Spleen (tissue), 11 donors: ENCODE results near the gene PDPR. TPM values are rescaled to one million over a fixed set of nuclear protein-coding genes. Genes with fewer than 3 reads are reported as not detected.
"Not testable (repeated sequence)": the region's sequence is repeated elsewhere in the genome, so short reads cannot be mapped to it uniquely, and the experiment has no call there.

ENCODE experiments used
- DNase-seq: peaks from one replicate; pipeline ENCODE4 v3.0.0-alpha.2; 2020
- H3K27ac ChIP-seq, 8 donors: fragments of 200-600 bp; sonication (generic) in 7 of 8; 1 replicate in 4 of 8; 2 replicates in 4 of 8; pipeline versions ENCODE4 v1.5.0 to v1.8.0; 2016 to 2021; ENCODE audit warnings: inconsistent platforms in 4 of 8, mild to moderate bottlenecking in 4 of 8, moderate library complexity in 1 of 8
- H3K27me3 ChIP-seq, 7 donors: fragments of 200-600 bp; sonication (generic) in 6 of 7; replicated peaks in 1 of 7; 1 replicate in 4 of 7; 2 replicates in 3 of 7; pipeline versions ENCODE4 v1.5.0 to v1.8.0; 2016 to 2021; ENCODE audit warnings: inconsistent platforms in 3 of 7, mild to moderate bottlenecking in 1 of 7
- H3K36me3 ChIP-seq, 6 donors: fragments of 200-600 bp; sonication (generic) in 5 of 6; 1 replicate in 4 of 6; 2 replicates in 2 of 6; pipeline versions ENCODE4 v1.5.0 to v1.8.0; 2016 to 2021; ENCODE audit warnings: inconsistent platforms in 2 of 6
- H3K4me1 ChIP-seq, 6 donors: fragments of 200-600 bp; sonication (generic) in 5 of 6; 1 replicate in 3 of 6; 2 replicates in 3 of 6; pipeline versions ENCODE4 v1.5.0 to v1.8.0; 2016 to 2021; ENCODE audit warnings: inconsistent platforms in 3 of 6
- H3K4me3 ChIP-seq, 8 donors: fragments of 200-600 bp; sonication (generic) in 7 of 8; 1 replicate in 4 of 8; 2 replicates in 4 of 8; pipeline versions ENCODE4 v1.5.0 to v1.8.0; 2016 to 2021; ENCODE audit warnings: inconsistent platforms in 4 of 8, mild to moderate bottlenecking in 4 of 8, moderate library complexity in 2 of 8
- H3K9me3 ChIP-seq, 8 donors: fragments of 200-600 bp; sonication (generic) in 7 of 8; 1 replicate in 4 of 8; 2 replicates in 4 of 8; pipeline versions ENCODE4 v1.5.0 to v1.8.0; 2016 to 2021; ENCODE audit warnings: inconsistent platforms in 4 of 8
- CTCF ChIP-seq, 11 experiments: fragments of 200-600 bp in 7 of 11; fragments of 450-650 bp in 4 of 11; sonication (generic) in 4 of 11; IDR thresholded peaks in 8 of 11; conservative IDR thresholded peaks in 3 of 11; 1 replicate in 7 of 11; 2 replicates in 4 of 11; pipeline versions ENCODE4 v1.4.0 to v1.8.0; 2016 to 2021; ENCODE audit warnings: antibody characterized with exemption in 11 of 11, inconsistent platforms in 4 of 11, mild to moderate bottlenecking in 1 of 11
- POLR2A ChIP-seq, 3 donors: fragments of 450-650 bp; IDR thresholded peaks; one replicate each; pipeline ENCODE4 v1.5.1; 2017; ENCODE audit warnings: antibody characterized with exemption in 3 of 3, mild to moderate bottlenecking in 1 of 3
- POLR2AphosphoS5 ChIP-seq, 3 donors: sonication (generic); formaldehyde crosslinking; IDR thresholded peaks; one replicate each; pipeline ENCODE4 v1.5.1; 2017; ENCODE audit warnings: antibody characterized with exemption in 3 of 3
- WGBS, 5 donors: extraction: QIAGEN DNeasy Blood & Tissue Kit in 3 of 5; methylation state at CpG; one replicate each; pipeline versions ENCODE4 v1.1.5 to v1.1.7; 2013 to 2018; 5-methylcytosine and 5-hydroxymethylcytosine counted together
- intact Hi-C: fragments of 100-400 bp; cut with DNase I; formaldehyde crosslinking; loops from one replicate; pipeline ENCODE4 v1.15.0; 2023; ENCODE audit warnings: low total_unique reads
- polyA plus RNA-seq, 3 donors: library from polyadenylated mRNA; stranded (reverse); fragments of 200-250 nt; gene quantifications; one replicate each; pipeline ENCODE4 v1.2.1, GENCODE V29; 2013
- total RNA-seq, 7 donors: library from RNA; depleted of rRNA in 3 of 7; stranded (reverse); fragments of >200 nt in 3 of 7; fragmentation: NEBNext Ultra II Directional in 4 of 7; extraction: Animal tissue kit (Norgen Biotek cat#: 25700) in 4 of 7; gene quantifications; one replicate each; pipeline versions ENCODE4 v1.1.0 to v1.2.1, GENCODE V29; 2016 to 2021
- donor health status: healthy with polysubstance abuse.
- donor health status: DM: no; HTN: no; CAD: no; lungs with moderate emphysema.
- donor health status: DM: no; HTN: no; CAD: no.
- donor health status: Bipolar disorder and iron deficiency.
- donor health status: healthy.
- donor health status: DM: no; HTN: no; CAD: no.
- donor health status: DM: yes; HTN: yes; CAD: no.

Gene PDPR
- total and polyA plus RNA-seq, 10 donors, result 4.6 to 48.4 (median 28.9) TPM

DNA sequence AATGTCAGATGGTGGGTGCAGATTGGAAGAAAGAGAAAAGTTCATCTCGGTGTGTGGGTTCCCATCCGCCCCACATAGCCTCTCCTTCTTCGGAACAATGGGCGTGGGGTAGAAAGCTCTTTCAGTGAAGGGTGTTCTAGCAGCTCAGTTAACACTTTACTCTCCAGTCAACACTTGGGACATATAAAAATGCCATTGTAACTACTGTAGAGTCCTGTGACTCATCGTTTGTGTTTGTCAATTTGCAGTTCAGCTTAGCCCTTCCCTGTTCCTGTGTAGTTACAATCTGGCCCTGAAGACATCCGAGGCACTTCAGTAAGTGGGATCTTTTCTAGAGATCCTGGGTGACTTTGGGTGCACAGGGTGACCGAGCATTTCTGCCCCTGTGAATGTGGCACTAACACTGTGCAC, 47.9 kb downstream of the PDPR start:
- Histone ChIP-seq H3K4me3 (no peak overlapping the region), H3K27me3 (no peaks in the 10 kb centered on the region), H3K27ac (no peak overlapping the region), H3K4me1 (peaks cover 0 to 6% (median 1%) of the 10 kb centered on the region in 6 donors), H3K36me3 (peaks cover 22 to 60% (median 59%) of the 10 kb centered on the region in 6 donors), H3K9me3 (no peaks in the 10 kb centered on the region)
- no peak for TF ChIP-seq POLR2A (IDR thresholded peaks at IDR 0.05)
- TF ChIP-seq POLR2AphosphoS5 (IDR thresholded peaks at IDR 0.05), result no peak
- no peak for TF ChIP-seq CTCF (IDR thresholded peaks at IDR 0.05 in 8 of 11, conservative IDR thresholded peaks at IDR 0.05 in 3 of 11)
- intact Hi-C loops, result no loop called here
- WGBS, 5 donors, result 74 to 88% (median 82%) methylated on average over 7 of the region's 7 CpGs
- peak; percentile 19 for DNase-seq

DNA sequence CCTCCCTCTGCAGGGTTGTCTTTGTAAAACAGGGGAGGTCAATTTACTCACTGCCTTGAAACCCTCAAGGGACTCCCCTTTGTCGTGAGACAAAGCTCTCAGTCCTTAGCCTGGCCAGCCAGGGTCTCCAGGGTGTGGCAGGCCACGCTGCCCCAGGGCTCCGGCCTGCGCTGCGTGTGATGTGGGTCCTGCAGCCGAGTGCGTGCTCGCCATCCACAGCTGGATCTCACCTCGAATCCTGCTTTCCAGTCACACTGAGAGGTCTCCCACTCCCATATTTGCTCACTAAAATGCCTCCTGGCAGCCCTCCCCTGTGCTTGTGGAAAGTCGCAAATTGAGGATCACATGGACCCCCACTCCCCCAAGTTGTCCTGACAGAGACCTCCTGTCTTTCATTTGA, 49.5 kb downstream of the PDPR start:
- DNase-seq, result peak; percentile 49
- intact Hi-C loops, result no loop called here
- 87 to 93% (median 89%) methylated on average over 10 of the region's 10 CpGs for WGBS, 5 donors
- no peaks in the 10 kb centered on the region for H3K9me3 ChIP-seq
- TF ChIP-seq POLR2A (IDR thresholded peaks at IDR 0.05), result no peak
- TF ChIP-seq CTCF (IDR thresholded peaks at IDR 0.05 in 8 of 11, conservative IDR thresholded peaks at IDR 0.05 in 3 of 11), result no peak
- TF ChIP-seq POLR2AphosphoS5 (IDR thresholded peaks at IDR 0.05), result peak in 1 of 3 donors; percentile 44
- no peak overlapping the region for H3K27ac ChIP-seq
- no peaks in the 10 kb centered on the region for H3K27me3 ChIP-seq
- no peak overlapping the region for H3K4me3 ChIP-seq
- peaks cover 0 to 6% (median 1%) of the 10 kb centered on the region in 6 donors for H3K4me1 ChIP-seq
- peaks cover 14 to 45% (median 43%) of the 10 kb centered on the region in 6 donors for H3K36me3 ChIP-seq

DNA sequence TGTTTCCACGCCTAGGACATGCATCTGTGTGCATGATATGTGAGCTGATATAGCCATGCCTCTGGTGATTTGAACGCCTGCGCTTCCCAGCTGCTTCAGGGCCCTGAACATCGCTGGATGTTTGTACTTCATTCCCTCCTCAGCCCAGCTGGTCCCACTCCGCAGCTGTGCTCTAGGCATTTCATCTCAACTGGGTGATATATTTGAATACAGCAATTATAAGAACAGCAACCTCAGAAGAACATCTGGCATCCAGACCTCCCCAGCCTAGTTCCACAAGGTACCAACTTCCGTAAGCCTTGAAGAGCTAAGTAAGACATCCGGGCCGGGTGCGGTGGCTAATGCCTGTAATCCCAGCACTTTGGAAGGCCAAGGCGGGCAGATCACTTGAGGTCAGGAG, 52.6 kb downstream of the PDPR start:
- H3K27me3 ChIP-seq, H3K27ac ChIP-seq, H3K4me1 ChIP-seq, H3K4me3 ChIP-seq, intact Hi-C loops, H3K9me3 ChIP-seq: not testable (repeated sequence)
- H3K36me3 ChIP-seq, result peaks cover 2 to 14% (median 13%) of the 10 kb centered on the region in 6 donors
- DNase-seq, result peak; percentile 70
- 89 to 100% (median 95%) methylated on average over 1 to 5 of the region's 10 CpGs; no CpG with 5 or more reads in 1 of the 5 donors for WGBS, 5 donors

GRCh38 chr16:70173212-70173837, 59.2 kb downstream of the PDPR start, which contains the start of gene CLEC18C:
Gene CLEC18C, plus strand, starts transcription at chr16:70173787. Its CDS starts 492 bp downstream, at chr16:70174279.
- H3K4me3 ChIP-seq, H3K27ac ChIP-seq, H3K9me3 ChIP-seq, H3K27me3 ChIP-seq, intact Hi-C loops, H3K4me1 ChIP-seq, H3K36me3 ChIP-seq: not testable (repeated sequence)
- peak; percentile 51 for DNase-seq
- WGBS, 5 donors, result 84 to 86% (median 85%) methylated on average over 12 to 19 of the region's 21 CpGs; no CpG with 5 or more reads in 1 of the 5 donors

DNA sequence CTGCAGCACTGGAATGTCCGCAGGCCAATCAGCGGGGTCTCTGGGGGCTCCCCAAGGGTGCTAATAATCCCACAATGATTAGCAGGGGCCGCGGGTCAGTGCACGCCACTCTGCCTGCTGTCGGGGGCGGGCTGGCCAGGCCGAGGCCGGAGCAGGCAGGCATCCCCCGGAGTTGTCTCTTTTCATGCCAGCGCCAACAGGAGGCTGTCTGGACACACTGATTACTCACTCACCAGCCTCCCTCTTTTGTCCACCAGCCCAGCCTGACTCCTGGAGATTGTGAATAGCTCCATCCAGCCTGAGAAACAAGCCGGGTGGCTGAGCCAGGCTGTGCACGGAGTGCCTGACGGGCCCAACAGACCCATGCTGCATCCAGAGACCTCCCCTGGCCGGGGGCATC, 59.8 kb downstream of the PDPR start:
- H3K36me3 ChIP-seq, H3K4me3 ChIP-seq, H3K9me3 ChIP-seq, intact Hi-C loops, DNase-seq, H3K27ac ChIP-seq, H3K27me3 ChIP-seq, H3K4me1 ChIP-seq: not testable (repeated sequence)
- 81 to 94% (median 91%) methylated on average over 2 to 9 of the region's 15 CpGs; no CpG with 5 or more reads in 2 of the 5 donors for WGBS, 5 donors

- H3K9me3 ChIP-seq, DNase-seq, H3K27me3 ChIP-seq, H3K4me1 ChIP-seq, H3K4me3 ChIP-seq, H3K36me3 ChIP-seq, intact Hi-C loops, H3K27ac ChIP-seq: not testable (repeated sequence)
- WGBS, 5 donors, result 68 to 89% (median 82%) methylated on average over 4 to 8 of the region's 21 CpGs
These were observed 60.3 kb downstream of the PDPR start for GRCh38 chr16:70174387-70174932.

GRCh38 chr16:70187858-70188607, 73.9 kb downstream of the PDPR start:
- H3K9me3 ChIP-seq, H3K36me3 ChIP-seq, H3K4me1 ChIP-seq, intact Hi-C loops, DNase-seq, H3K27me3 ChIP-seq: not testable (repeated sequence)
- Histone ChIP-seq H3K27ac (peak overlapping the region in 5 of 8 donors; percentile 58 to 67 (median 66)), H3K4me3 (peak overlapping the region in 5 of 8 donors; percentile 15 to 59 (median 39))
- WGBS, 5 donors, result 16 to 80% (median 28%) methylated on average over 3 to 24 of the region's 71 CpGs

DNA sequence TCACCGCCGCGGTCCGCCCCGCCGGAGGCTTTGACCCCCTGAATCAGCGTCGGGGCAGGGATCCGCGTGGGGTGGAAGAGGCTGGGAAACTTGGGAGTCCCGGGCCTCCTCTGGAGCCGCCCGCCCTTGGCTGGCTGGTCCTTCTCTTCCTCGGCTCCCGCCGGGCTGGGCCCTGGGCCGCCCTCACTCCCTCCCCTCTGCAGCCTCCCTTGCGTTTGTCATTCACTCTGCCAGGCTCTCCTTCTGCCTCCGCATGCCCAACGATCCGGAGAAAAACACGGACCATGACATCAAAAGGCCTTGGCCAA, 74.4 kb downstream of the PDPR start:
- 1 to 2% (median 2%) methylated on average over 11 to 13 of the region's 22 CpGs; no CpG with 5 or more reads in 2 of the 5 donors for WGBS, 5 donors
- intact Hi-C loops, H3K27me3 ChIP-seq, H3K4me1 ChIP-seq, H3K36me3 ChIP-seq, H3K9me3 ChIP-seq, DNase-seq: not testable (repeated sequence)
- peak overlapping the region in 5 of 8 donors; percentile 15 to 59 (median 39) for H3K4me3 ChIP-seq
- peak overlapping the region in 5 of 8 donors; percentile 57 to 67 (median 64) for H3K27ac ChIP-seq
